ENCODE data around the gene LBHD2. TPM values are rescaled to one million over a fixed set of nuclear protein-coding genes. Genes with fewer than 3 reads are reported as not detected.

The LBHD2 gene
- total and polyA plus RNA-seq, 4 donors = 0.47 to 0.53 TPM; not detected in 2

DNA sequence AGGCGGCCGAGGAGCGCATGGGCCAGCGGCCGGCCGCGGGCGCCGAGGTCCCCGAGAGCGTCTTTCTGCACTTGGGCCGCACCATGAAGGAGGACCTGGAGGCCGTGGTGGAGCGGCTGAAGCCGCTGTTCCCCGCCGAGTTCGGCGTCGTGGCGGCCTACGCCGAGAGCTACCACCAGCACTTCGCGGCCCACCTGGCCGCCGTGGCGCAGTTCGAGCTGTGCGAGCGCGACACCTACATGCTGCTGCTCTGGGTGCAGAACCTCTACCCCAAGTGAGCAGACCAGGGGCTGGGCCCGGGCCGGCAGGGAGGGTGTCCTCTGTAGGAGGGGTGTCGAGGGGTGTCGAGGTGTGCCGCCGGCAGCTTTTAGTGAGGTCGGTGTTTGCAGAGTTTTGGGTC, 43.3 kb downstream of the LBHD2 start:
- Histone ChIP-seq H3K9me3 (ENCODE audit: control insufficient read depth in 4 of 4, low read length in 3 of 4) (no peaks in the 10 kb centered on the region), H3K4me3 (ENCODE audit: low read depth in 1 of 3, low read length in 3 of 3) (no peak overlapping the region), H3K4me1 (ENCODE audit: control insufficient read depth in 4 of 4, insufficient read depth in 4 of 4, low read length in 3 of 4) (peaks cover 12 to 53% (median 30%) of the 10 kb centered on the region in 4 donors), H3K27ac (ENCODE audit: low read depth in 1 of 2, low read length in 2 of 2) (no peak overlapping the region), H3K27me3 (ENCODE audit: control insufficient read depth in 4 of 4, insufficient read depth in 4 of 4, low read length in 3 of 4) (no peaks in the 10 kb centered on the region), H3K36me3 (ENCODE audit: control insufficient read depth in 4 of 4, insufficient read depth in 3 of 4, low read depth in 1 of 4, low read length in 3 of 4) (peaks cover 0 to 2% (median 0%) of the 10 kb centered on the region in 4 donors), H3K9ac (ENCODE audit: low read depth in 1 of 2, low read length in 2 of 2) (no peak overlapping the region)
- DNase-seq (ENCODE audit: low spot score) = no peak
- WGBS = 65% methylated on average over 39 of the region's 39 CpGs
- TF ChIP-seq FOXA1 (IDR thresholded peaks at IDR 0.05) (no peak), RAD21 (IDR thresholded peaks at IDR 0.05) (no peak), TAF1 (conservative IDR thresholded peaks at IDR 0.05) (no peak), JUND (IDR thresholded peaks at IDR 0.05) (no peak), ZBTB33 (IDR thresholded peaks at IDR 0.05) (no peak), FOXA2 (IDR thresholded peaks at IDR 0.05) (no peak), HNF4A (conservative IDR thresholded peaks at IDR 0.05) (no peak), GABPA (IDR thresholded peaks at IDR 0.05 in 1 of 2, conservative IDR thresholded peaks at IDR 0.05 in 1 of 2) (no peak), YY1 (IDR thresholded peaks at IDR 0.05) (no peak), HNF4G (IDR thresholded peaks at IDR 0.05) (no peak), EGR1 (IDR thresholded peaks at IDR 0.05; ENCODE audit: low read depth in 2 of 2) (no peak), RXRA (IDR thresholded peaks at IDR 0.05) (no peak), NR2F2 (IDR thresholded peaks at IDR 0.05) (no peak), SP1 (IDR thresholded peaks at IDR 0.05) (no peak)
- TF ChIP-seq, protein P1, sequence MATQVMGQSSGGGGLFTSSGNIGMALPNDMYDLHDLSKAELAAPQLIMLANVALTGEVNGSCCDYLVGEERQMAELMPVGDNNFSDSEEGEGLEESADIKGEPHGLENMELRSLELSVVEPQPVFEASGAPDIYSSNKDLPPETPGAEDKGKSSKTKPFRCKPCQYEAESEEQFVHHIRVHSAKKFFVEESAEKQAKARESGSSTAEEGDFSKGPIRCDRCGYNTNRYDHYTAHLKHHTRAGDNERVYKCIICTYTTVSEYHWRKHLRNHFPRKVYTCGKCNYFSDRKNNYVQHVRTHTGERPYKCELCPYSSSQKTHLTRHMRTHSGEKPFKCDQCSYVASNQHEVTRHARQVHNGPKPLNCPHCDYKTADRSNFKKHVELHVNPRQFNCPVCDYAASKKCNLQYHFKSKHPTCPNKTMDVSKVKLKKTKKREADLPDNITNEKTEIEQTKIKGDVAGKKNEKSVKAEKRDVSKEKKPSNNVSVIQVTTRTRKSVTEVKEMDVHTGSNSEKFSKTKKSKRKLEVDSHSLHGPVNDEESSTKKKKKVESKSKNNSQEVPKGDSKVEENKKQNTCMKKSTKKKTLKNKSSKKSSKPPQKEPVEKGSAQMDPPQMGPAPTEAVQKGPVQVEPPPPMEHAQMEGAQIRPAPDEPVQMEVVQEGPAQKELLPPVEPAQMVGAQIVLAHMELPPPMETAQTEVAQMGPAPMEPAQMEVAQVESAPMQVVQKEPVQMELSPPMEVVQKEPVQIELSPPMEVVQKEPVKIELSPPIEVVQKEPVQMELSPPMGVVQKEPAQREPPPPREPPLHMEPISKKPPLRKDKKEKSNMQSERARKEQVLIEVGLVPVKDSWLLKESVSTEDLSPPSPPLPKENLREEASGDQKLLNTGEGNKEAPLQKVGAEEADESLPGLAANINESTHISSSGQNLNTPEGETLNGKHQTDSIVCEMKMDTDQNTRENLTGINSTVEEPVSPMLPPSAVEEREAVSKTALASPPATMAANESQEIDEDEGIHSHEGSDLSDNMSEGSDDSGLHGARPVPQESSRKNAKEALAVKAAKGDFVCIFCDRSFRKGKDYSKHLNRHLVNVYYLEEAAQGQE (IDR thresholded peaks at IDR 0.05) = no peak
- TF ChIP-seq, protein P2, sequence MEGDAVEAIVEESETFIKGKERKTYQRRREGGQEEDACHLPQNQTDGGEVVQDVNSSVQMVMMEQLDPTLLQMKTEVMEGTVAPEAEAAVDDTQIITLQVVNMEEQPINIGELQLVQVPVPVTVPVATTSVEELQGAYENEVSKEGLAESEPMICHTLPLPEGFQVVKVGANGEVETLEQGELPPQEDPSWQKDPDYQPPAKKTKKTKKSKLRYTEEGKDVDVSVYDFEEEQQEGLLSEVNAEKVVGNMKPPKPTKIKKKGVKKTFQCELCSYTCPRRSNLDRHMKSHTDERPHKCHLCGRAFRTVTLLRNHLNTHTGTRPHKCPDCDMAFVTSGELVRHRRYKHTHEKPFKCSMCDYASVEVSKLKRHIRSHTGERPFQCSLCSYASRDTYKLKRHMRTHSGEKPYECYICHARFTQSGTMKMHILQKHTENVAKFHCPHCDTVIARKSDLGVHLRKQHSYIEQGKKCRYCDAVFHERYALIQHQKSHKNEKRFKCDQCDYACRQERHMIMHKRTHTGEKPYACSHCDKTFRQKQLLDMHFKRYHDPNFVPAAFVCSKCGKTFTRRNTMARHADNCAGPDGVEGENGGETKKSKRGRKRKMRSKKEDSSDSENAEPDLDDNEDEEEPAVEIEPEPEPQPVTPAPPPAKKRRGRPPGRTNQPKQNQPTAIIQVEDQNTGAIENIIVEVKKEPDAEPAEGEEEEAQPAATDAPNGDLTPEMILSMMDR (IDR thresholded peaks at IDR 0.05; ENCODE audit: low read depth, low read length, missing input control) = no peak
- TF ChIP-seq, protein P3, sequence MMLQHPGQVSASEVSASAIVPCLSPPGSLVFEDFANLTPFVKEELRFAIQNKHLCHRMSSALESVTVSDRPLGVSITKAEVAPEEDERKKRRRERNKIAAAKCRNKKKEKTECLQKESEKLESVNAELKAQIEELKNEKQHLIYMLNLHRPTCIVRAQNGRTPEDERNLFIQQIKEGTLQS (IDR thresholded peaks at IDR 0.05) = no peak
